Testis (tissue), 3 donors: ENCODE data around the gene ZNF148. TPM values are rescaled to one million over a fixed set of nuclear protein-coding genes. Genes with fewer than 3 reads are reported as not detected.

Source experiments
- DNase-seq: peaks from one replicate; pipeline ENCODE4 v3.0.0-alpha.2; 2019
- H3K27ac ChIP-seq, 2 donors: fragments of 200-600 bp; sonication (generic); one replicate each; pipeline ENCODE4 v1.5.1; 2019
- H3K27me3 ChIP-seq: fragments of 200-600 bp; sonication (generic); one replicate; pipeline ENCODE4 v1.5.1; 2019
- H3K36me3 ChIP-seq: fragments of 200-600 bp; sonication (generic); one replicate; pipeline ENCODE4 v1.5.1; 2017; ENCODE audit warnings: low read depth; ENCODE audit errors: missing control alignments
- H3K4me1 ChIP-seq: fragments of 200-600 bp; sonication (generic); one replicate; pipeline ENCODE4 v1.5.1; 2019
- H3K4me3 ChIP-seq, 2 donors: fragments of 200-600 bp; sonication (generic); one replicate each; pipeline ENCODE4 v1.5.1; 2017 to 2019
- H3K9me3 ChIP-seq: fragments of 200-600 bp; sonication (generic); one replicate; pipeline ENCODE4 v1.5.1; 2017
- POLR2A ChIP-seq: fragments of 450-650 bp; IDR thresholded peaks from one replicate; pipeline ENCODE4 v1.6.1; 2017; ENCODE audit warnings: antibody characterized with exemption, mild to moderate bottlenecking, moderate library complexity
- WGBS, 2 donors: methylation state at CpG; one replicate each; pipeline ENCODE4 v1.1.5; 2018; 5-methylcytosine and 5-hydroxymethylcytosine counted together
- intact Hi-C: fragments of 100-400 bp; cut with DNase I; formaldehyde crosslinking; loops from one replicate; pipeline ENCODE4 v1.15.1; 2023; ENCODE audit warnings: low total_unique reads
- polyA plus RNA-seq: library from polyadenylated mRNA; stranded (reverse); fragments of 350-450 nt; fragmentation: Illumina TruSeq; extraction: RNeasy Lipid Tissue Mini Kit (QIAGEN cat#74804); gene quantifications from one replicate; pipeline ENCODE4 v1.2.3, GENCODE V29; 2014; ENCODE audit warnings: low read depth, low replicate concordance; ENCODE audit not compliant: insufficient read depth
- total RNA-seq, 2 donors: library from RNA; depleted of rRNA; stranded (reverse); fragments of >200 nt; gene quantifications; one replicate each; pipeline ENCODE4 v1.2.3, GENCODE V29; 2016
- TF ChIP-seq, protein P1 (sequence below), 3 experiments: fragments of 450-650 bp in 2 of 3; fragments of 200-600 bp in 1 of 3; sonication (generic) in 1 of 3; IDR thresholded peaks; one replicate each; pipeline ENCODE4 v1.5.1; 2016 to 2019; ENCODE audit warnings: antibody characterized with exemption in 3 of 3, mild to moderate bottlenecking in 2 of 3, moderate library complexity in 1 of 3

The ZNF148 gene
- total and polyA plus RNA-seq, 3 donors from 2014 or later = 17.6 to 33.6 (median 29.7) TPM

DNA sequence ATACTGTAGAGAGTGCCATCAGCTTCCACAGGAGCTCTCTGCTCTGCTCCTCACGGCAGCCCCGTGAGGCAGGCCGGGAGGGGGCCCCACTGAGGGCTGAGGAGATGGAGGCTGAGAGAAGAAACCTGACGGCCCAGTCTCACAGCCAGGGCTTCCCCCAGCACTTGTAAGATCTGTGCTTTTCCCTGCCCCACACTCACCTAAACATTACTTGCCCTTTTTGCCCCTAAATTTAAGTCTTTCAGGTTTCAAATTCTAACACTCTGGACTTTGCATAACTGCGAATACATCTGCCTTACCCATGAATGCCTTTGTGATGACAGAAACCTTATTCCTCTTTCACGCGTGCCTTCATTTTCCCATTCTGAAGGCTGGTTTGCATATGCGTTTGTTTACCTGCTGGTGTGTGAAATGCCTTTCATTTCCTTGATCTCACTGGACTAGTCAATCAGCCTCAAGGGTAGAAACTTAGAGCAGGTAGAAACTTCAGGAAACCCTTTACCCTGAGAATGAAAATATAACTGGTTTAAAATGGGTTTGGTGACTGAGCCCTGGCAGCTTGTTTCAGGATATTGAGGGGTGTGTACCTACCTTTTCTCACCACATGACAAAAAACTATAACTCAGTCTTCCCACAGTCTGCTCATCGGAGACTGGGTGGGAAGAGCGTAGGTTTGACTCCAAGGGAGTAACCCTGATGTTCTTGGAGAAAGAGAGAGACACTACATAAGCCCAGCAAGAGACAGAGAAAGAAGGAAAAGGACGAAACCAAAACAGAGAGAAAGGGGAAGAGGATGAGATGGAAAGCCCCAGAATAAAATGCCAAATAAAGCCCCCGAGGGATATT lies 182.7 kb downstream of the ZNF148 start:
- Histone ChIP-seq H3K27ac (no peak overlapping the region), H3K4me1 (no peaks in the 10 kb centered on the region), H3K27me3 (no peaks in the 10 kb centered on the region), H3K4me3 (no peak overlapping the region), H3K9me3 (no peaks in the 10 kb centered on the region), H3K36me3 (no peaks in the 10 kb centered on the region)
- intact Hi-C loops = no loop called here
- DNase-seq = no peak
- 82 to 88% methylated on average over 12 of the region's 12 CpGs for WGBS, 2 donors
- TF ChIP-seq, protein P1, sequence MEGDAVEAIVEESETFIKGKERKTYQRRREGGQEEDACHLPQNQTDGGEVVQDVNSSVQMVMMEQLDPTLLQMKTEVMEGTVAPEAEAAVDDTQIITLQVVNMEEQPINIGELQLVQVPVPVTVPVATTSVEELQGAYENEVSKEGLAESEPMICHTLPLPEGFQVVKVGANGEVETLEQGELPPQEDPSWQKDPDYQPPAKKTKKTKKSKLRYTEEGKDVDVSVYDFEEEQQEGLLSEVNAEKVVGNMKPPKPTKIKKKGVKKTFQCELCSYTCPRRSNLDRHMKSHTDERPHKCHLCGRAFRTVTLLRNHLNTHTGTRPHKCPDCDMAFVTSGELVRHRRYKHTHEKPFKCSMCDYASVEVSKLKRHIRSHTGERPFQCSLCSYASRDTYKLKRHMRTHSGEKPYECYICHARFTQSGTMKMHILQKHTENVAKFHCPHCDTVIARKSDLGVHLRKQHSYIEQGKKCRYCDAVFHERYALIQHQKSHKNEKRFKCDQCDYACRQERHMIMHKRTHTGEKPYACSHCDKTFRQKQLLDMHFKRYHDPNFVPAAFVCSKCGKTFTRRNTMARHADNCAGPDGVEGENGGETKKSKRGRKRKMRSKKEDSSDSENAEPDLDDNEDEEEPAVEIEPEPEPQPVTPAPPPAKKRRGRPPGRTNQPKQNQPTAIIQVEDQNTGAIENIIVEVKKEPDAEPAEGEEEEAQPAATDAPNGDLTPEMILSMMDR (IDR thresholded peaks at IDR 0.05) = no peak
- TF ChIP-seq POLR2A = no peak

DNA sequence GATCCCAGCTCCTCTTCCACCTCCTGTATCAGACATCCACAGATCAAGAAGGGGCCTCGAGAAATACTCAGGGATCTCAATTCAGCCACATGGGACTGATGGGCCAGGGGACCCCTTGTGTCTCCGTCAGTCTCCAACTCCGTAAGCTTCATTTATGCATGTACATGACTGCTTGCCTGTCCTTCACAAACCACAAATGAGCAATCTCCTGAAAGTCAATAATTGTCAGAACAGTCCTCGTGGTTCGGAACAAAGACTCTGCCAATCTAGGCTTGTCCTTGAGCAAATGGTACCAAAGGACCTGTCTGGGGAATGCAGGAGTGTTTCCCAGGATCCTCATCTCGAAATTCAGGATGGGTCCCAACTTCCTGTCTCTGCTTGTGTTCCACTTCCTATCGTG lies 183.4 kb downstream of the ZNF148 start:
- no peaks in the 10 kb centered on the region for H3K27me3 ChIP-seq
- H3K9me3 ChIP-seq = no peaks in the 10 kb centered on the region
- TF ChIP-seq, protein P1 (IDR thresholded peaks at IDR 0.05) = no peak
- TF ChIP-seq POLR2A = no peak
- no peak for DNase-seq
- H3K4me3 ChIP-seq = no peak overlapping the region
- no peaks in the 10 kb centered on the region for H3K4me1 ChIP-seq
- 88 to 93% methylated on average over 7 of the region's 7 CpGs for WGBS, 2 donors
- intact Hi-C loops = no loop called here
- no peak overlapping the region for H3K27ac ChIP-seq
- H3K36me3 ChIP-seq = no peaks in the 10 kb centered on the region

DNA sequence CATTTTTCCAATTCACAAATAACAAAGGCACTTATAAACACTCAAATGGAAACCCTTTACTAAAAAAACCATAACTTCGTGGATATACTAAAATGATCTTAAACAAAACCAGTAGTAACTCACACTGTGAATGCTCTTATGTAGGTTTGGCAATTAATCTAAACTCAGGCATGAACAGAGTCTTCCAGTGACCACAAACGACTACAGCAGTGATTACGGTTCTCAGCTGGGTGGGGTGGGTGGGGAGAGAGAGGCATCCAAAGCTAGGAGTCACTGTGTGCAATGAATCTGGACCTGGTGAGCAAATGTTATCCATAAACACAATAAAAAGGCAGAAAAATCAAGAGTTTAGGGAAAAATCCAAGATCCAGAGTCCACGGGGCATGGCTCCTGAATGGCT lies 183.9 kb downstream of the ZNF148 start:
- no peak overlapping the region for H3K27ac ChIP-seq
- DNase-seq = no peak
- 84 to 87% methylated on average over 4 of the region's 4 CpGs for WGBS, 2 donors
- H3K4me3 ChIP-seq = no peak overlapping the region
- H3K27me3 ChIP-seq = no peaks in the 10 kb centered on the region
- TF ChIP-seq, protein P1 (IDR thresholded peaks at IDR 0.05) = no peak
- TF ChIP-seq POLR2A = no peak
- no peaks in the 10 kb centered on the region for H3K9me3 ChIP-seq
- no peaks in the 10 kb centered on the region for H3K36me3 ChIP-seq
- intact Hi-C loops = no loop called here
- no peaks in the 10 kb centered on the region for H3K4me1 ChIP-seq

DNA sequence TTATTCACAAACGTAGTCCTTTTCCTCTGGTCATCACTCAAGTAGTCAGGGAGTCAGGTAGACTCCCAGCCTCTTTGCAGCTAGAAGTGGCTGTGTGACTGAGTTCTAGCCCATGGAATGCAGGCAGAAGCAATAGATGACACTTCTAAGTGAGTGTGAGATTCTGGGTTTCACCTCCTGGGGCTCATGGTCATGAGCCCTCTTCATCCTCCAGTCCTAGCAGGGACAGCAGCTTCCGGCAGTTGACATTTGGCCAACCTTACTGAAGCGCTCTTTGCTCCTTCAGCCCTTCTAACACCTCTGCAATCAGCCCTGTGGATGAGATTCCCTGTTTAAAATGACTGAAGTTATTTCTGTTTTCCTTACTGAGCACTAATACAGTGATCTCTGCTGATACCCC lies 184.3 kb downstream of the ZNF148 start:
- whole genome bisulfite sequencing, 2 donors = 77 to 78% methylated on average over 3 of the region's 3 CpGs
- no peak overlapping the region for H3K27ac ChIP-seq
- no peaks in the 10 kb centered on the region for H3K27me3 ChIP-seq

More for the DNA sequence above, 184.3 kb downstream of the ZNF148 start:
- DNase-seq = no peak
- no peaks in the 10 kb centered on the region for H3K9me3 ChIP-seq
- TF ChIP-seq, protein P1 (IDR thresholded peaks at IDR 0.05) = no peak
- TF ChIP-seq POLR2A = no peak
- no peak overlapping the region for H3K4me3 ChIP-seq
- H3K4me1 ChIP-seq = peaks cover 2% of the 10 kb centered on the region
- no peaks in the 10 kb centered on the region for H3K36me3 ChIP-seq
- intact Hi-C loops = no loop called here
